HG03159 (cell line): ENCODE measurements around the gene SP6.

Experiments
- ATAC-seq: cut with Tn5 transposase; IDR thresholded peaks from one replicate; pipeline ENCODE4 v1.9.1; 2021; ENCODE audit warnings: mild to moderate bottlenecking, moderate library complexity; ENCODE audit not compliant: unreplicated experiment

The SP6 gene

DNA sequence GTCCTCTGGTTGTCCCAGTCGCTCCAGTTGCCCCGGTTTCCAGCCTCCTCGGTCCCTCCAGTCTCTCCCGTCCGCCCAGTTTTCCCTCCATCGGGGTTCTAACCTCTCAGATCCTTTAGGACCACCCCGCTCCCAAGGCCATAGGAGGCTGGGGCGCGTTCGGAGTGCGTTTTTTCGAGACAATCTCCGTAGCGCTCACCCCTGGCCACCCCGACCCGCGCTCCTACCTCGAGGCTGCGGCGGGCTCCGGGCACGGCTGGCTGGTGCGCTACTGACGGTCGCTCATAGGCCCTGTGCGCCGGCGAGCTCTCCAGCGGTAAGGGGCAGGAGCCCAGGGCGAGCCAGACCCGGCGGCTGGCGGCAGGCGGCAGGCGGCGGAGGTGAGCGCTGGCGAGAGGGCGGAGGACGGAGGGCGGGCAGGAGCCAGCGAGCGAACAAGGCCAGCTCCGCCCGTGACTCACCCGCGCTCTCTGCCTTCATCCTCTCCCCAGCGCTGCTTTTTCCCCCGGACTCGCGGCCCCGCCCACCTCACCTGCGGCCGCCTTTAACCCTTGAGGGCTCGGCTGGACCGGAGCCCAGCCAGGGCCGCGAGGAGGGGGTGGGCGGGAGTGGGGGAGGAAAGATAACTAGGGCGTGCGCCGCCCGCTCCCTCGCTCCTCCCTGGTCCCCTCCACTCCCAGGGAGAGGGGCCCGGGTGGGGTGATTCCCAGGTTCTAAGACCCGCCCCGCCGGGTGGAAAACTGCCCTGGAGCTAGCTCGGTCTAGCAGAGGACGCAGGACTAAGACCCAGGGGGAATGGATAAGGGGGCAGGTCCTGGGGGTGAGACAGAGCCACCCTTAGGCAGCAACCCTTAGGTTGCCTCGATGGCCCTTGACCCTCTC lies at the start of gene SP6:
SP6 (minus strand) TSS at position 472 of the 882 bp plus-strand sequence. CDS start 2,734 bp downstream, outside the sequence.
- ATAC-seq: no peak

DNA sequence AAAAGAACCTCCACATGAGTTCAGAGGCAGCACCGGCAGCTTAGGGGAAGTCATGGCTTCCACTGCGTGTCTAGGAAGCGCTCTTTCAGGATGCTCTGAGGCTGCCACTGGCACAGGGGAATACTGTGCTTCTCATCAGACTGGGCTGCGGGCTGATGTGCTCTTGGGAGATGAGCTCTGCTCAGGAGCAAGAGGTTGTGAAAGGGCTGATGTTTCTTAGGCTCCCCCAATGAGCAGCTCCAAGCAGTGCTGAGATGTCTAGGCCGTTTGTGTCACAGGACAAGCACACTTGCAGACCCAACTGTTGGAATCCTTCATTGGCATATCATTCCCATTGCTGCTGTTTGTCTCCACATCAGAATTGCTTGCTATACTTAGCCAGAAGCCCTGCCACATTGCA lies 48.7 kb upstream of the SP6 start:
- no peak for ATAC-seq

DNA sequence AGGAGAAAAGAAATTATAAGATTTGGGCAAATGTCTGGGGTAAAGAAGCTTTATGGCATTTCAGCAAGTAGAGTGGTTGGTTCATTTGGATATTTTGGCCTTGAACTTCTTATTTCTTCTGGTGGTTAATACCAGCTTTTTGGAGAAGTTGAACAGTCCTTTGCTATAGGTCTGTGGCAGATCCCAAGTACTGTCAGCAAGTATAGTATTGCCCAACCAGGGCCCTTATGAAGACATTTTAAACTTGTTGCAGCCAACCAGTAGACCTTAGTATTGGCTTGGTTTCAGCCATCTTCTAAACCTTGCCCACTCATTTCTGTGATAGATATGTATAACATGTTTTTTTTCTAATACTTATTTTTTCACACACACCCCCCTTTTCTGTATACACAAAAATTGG lies 47.3 kb upstream of the SP6 start:
- no peak for ATAC-seq

DNA sequence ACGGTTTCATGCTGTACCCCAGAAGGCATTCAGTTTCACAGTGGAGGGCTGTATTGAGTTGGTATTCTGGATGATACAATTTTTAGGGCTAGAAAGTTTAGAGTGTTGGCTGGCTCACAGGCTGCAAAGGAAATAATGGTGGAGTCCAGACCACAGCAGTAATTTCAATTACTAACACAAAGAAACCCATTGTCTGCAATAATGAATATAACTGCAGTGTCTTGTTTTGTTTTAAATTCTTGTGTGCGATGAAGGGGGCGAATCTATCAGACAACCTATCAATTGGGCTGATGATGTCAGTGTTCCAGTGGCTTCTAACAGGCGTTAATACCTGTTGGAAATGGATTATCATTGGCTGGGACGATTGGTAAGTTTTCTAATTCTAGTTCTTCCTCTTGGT lies 46.6 kb upstream of the SP6 start:
- ATAC-seq: no peak

DNA sequence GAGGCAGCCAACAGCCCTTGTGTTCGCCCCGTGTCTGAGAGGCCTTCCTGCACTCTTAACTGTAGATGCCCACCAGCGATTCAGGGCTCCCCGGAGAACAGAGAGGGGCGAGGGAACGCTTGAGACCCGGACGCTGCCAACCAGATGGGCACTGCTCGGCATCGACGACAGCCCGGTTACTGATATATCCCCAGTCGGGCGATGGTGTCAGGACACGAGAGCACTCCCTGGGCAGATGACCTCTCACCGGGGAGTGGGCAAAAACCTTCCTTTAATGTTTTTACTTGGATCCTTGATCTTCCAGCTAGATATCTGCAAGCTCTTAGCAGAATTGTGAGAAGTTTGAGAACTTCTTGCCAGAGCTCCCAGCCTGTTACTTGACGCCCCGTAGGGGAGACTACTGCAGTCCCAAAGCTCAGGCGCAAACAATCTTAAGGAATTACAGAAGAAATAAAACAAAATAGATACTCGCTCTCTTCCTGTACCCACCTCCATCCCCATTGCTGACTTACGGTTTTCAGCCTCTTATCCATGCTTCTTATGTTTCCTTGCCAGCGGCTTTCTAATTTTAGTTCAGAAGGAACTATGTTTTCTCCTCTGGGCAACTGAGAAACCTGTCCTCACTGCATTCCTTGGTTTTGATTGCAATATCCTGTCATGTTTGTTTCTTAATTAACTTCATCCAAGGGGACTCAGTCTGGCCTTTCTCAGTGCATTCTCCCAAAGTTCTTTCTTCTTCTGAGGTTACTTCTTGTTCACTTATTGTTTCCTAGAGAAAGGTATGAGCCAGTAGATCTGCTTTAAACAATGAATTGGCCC lies 45.9 kb upstream of the SP6 start:
- no peak for ATAC-seq

DNA sequence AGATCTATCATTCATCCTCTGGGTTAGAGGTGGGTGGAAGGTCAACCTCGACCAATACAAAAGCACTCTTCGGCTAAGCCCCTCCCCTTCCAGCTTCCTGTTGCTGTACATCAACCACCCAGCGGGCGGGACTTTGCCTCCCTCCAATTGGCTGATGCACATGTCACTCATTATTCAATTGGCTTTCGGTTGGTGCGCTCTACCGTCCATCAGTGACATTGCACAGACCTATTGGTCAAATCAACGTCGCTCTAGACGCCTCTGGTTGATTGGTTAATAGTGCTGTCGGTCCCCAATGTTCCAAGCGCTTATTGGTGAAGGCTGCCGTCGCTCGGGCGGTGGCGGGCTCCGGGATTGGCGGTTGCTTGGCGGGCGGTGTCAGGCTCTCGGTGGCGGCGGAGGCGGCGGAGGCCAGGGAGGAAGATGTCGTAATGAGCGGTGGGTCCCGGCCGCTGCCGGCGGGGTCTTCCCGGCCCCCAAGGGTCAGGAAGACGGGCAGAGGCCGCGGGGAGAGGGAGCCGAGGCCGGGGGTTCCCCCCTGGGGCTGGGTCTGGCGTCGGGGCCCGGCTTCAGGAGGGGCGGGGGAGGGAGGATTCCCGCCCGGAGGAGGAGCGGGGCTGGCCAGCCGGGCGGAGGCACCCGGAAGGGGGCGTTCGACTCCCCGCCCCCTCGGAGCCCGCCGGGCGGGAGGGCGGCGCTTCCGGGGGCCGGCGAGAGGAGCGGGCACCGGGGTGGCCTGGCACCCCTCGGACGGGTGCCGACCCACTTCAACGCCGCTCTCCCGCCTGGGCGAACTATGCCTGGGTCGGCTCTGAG lies 45.1 kb upstream of the SP6 start, which contains the start of gene SP2:
SP2 (plus strand) TSS at position 381 of the 816 bp plus-strand sequence; CDS start at position 432, 51 bp downstream.
- ATAC-seq: peak; percentile 87

DNA sequence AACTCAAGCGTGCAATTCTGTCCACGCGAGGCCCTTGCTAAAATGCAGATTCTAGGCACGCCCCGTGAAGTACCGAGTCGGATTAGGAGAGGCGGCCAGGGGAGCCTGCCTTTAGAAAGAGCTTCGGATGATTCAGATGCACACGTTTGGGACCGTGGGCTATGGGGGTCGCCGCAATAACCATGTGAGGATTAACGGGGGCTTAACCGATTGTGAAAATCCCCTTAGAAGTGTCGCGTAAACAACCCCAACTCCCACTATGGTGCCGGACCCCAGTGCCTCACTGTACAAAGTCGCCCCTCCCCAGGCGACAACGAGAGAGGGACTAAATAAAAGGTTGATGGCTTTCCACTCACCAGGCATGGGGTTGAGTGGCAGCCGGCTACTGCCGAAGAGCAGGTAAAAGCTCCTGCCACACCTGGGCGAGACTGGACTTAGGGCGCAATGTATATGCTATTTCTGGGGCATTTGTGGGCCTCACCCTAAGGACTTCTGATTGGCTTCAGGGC lies 44.4 kb upstream of the SP6 start:
- no peak for ATAC-seq

DNA sequence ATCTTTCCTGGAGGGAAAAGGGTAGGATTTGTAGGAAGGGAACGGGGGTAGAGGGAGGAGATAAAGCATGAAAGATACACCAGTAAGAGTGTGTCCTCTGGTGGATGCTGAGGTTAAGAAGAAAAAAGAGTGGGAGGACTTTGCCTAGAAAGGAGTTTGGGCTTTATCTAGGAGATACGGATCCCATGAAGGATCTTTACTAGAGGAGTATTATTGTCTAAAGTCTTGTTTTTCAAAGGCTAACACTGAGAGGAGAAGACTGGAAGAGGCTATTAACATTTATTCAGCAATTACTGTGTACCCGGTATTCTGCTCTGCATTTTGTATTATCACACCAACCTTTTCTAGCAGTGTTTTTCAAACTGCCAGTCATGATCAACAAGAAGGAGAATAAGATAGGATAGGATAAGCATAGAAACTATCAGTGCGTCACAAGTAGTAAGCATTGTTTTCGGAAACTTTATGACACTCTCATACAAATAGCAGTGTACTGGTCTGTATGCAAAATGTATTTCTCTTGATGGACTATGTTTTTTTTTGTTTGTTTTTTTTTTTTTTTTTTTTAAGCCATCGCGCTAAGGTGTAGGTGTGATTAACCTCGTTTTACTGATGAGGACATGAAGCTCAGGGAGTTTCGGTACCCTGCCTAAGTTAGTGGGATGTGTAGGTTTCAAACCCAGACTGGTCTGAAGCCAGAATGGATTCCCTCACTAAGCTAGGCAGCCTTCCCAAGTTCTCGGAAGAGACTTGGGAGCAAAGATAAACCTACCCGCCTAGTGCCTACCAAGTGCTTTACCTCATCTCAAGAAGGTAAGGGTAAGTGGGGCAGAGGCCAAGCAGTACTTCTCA lies 43.8 kb upstream of the SP6 start:
- ATAC-seq: no peak

DNA sequence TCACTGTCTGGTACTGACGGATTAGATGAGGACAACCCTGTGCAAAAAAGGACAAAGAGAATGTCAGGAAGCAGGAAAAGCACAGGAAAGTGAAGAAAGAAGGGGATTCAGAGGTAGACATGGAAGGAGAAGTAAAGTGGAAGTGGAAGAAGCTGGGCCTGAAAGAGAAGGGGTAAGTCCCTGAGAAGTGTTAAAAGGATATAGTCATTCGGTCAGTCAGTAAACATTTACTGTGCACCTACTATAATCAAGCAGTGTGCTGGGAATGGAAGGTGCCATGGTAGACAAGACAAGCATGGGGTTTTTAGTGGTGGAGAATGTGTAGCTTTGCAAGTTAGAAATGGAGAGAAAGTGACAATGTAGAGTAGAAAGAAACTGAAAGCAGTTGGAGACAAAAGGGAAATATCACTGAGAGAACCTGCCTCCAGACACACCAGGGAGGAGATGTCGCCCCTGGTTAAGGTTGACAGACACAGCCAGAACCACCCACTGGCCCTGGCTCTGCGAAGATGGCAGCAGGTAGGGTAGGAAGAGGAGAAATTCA lies 40.7 kb upstream of the SP6 start:
- no peak for ATAC-seq

DNA sequence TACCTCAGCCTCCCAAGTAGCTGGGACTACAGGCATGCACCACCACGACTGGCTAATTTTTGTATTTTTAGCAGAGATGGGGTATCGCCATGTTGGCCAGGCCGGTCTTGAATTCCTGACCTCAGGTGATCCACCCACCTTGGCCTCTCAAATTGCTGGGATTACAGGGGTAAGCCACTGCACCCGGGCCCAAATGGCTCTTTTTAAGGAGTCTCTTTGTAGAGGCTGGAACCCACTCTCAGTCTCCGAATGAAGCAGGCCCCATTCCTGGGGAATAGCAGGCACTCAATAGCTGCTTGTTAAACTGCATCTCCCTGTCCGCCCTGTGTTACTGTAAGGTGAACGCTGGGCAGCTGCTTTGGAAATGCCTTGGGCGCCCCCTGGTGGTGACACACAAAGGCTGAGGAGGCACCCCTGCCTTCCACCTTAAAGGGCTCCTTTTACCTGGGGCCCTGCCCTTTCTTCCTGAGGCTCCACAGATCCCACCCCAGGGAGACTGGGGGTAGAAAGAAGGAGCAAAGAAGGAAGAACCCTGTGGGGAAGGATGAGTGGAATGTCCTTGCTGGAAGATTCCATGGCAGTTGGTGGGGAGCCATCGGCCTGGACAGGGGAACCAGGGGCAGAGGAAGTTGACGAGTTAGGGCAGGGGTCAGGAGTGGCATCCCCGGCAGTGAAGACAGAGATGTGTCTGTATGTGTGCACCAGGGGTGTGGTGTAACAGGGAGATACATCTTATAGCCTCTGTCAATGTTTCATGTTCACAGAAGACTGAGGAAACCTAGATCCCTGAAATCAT lies 39.0 kb upstream of the SP6 start:
- ATAC-seq: peak; percentile 60

DNA sequence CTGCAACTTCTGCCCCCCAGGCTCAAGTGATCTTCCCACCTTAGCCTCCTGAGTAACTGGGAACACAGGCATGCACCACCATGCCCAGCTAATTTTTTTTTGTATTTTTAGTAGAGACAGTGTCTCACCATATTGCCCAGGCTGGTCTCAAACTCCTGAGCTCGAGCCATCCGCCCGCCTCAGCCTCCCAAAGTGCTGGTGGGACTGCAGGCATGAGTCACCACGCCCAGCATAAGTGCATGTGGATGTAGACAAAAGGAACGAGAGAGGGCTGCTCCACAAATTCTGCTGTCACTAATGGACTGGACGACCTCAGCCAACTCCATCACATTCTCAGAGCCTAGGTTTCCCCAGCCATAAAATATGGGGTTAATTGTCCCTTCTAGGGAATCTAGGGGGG lies 37.3 kb upstream of the SP6 start:
- no peak for ATAC-seq

DNA sequence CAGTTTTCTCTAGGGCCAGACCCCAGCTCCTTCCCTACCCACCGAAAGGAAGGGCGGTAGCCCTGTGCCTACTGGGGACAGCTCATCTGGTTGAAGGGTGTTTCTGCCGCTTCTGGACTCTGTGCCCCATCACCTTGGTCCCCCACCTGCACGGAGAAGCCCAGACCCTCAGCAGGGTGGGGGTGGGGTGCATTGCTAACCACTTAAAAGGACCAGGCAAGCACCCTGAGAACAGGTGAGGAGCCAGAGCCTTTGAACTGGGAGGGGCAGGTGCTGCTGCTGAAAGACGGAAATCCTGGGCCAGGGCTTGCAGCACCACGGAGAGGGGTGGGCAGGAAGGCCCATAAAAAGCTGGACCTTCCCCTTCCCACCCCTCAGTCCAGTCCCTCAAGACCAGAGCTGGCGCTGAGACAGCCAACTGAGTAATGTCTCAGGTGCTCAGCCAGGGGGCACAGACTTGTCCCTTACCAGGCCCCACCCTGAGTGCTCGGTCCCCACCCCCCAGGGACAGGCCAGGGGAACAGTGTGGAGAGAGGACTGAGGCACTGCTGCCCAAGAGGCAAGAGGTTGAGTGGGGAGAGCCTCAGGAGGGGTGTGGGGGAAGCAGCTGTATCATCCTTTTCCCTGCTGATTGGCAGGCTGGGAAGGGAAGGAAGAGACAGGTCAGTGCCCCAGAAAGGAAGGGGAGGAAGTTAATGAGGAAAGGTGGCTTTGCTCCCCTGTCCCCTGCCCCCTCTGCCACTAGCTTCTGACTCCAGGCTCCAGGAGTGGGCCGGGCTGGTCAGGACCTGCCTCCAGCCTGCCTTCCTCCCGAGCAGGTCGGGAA lies 34.2 kb upstream of the SP6 start:
- no peak for ATAC-seq

DNA sequence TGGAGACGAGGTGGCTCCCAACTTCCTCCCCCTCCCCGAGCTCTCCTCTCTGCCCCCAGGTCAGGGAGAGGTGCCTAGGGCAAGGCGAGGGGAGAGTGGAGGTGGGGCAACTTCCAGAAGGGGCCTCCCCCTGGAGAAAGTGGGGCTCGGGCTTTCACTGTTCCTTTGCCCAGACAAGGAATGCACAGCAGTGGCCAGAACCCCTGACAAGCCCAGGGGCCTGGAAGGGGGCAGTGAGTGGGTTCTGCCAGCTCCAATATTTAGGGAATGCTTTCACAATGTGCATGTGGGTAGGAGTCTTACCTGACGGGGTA lies 33.4 kb upstream of the SP6 start:
- ATAC-seq: no peak

DNA sequence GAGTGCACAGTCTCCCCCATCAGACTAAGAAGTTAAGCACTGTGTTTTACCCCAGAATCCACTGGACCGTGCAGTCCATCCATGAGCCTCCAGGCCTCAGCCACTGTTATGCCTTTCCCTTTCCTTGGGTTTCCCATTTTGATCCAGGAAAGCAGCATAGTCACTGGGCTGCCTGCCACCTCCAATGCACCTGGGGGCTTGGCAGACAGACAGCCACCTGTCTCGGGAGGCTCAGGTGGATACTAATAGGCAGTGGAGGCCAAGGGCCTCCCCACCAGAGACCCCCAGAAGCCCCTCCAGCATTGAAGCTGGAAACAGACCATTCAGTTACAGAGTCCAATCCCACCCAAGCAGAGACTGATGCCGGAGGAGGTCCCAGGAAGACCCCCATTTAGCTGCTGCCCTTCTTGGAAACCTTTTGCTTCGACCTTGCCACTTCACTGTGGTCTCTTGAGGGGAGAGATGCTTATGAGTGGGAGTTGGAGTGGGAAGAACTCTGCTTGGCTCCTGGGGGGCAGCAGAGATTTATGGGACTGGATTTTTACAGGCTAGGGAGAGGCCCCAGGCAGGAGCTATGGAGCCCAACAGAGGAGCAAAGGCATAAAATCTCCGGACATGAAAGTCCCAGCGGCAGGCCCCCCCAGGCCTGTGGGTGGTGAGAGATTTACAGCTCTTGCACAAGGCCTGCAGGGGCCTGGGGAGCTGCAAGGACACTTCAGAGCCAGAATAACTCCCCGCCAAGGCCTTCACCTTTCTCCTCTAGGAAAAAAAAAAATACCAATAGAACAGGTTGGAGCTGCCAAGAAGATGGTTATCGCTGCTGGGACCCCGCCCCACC lies 32.8 kb upstream of the SP6 start:
- ATAC-seq: no peak

DNA sequence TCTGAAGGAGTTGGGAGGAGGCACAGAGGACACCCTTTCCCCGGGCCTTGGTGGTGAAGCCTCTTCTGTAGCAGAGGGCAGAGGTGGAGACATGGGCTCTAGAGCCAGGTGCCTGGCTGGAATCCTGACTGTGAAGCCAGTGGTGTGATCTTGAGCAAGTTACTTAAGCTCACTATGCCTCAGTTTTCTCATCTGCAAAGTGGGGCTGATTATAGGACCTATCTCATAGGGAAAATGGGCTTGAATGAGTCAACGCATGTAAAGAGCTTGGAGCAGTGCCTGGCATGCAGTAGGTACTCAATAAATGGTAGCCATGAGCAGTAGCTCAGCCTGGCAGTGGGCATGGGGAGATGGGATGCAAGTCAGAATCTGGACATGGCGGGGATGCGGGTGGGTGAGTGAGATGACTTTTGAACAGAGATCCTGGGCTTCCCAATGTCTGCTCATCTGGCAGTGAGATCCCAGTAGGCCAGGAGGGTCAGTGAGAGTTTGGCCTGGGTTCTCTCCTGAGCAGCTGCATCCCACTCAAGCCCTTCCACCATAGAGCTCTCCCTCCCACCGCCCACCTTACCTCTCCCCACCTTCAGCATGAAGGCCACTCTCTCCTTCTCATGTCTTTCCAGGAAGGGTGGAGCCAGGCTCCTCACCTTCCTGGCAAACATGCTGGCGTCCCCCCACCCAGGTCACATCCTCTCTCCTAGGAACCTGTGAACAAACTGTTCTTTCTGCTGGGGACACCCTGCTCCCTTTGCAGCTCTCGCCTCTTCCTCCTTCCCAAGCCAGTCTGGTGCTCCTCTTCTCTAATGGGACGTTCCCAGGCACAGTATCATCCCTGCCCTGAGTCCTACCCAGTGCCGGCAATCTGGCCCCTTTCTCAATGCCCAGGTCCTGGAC lies 32.0 kb upstream of the SP6 start:
- ATAC-seq: no peak

DNA sequence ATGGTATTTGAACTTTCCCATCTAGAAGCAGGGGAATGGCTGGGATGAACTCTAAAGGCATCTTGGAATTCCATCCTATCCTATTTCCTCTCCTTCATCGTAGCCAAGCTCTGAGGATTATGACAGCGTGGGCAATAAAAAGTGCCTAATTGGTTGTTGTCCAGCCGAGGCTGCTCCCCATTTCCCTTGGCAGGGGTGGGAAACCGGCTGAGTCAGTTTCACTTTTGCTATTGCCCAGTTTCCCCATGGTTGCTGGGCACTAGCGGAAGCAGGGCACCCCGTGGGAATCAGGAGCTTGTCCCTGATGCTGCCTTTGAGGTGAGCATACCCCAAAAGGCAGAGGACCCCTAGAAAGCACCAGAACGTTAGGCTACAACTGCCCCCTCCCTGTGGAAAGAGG lies 31.3 kb upstream of the SP6 start:
- no peak for ATAC-seq
